BLaER1 treated with 17β-estradiol and CSF1 and Interleukin-3, amounts not matched to agents 10 nM and 100 nM (cell line): ENCODE measurements around the gene ANKS1B.

ENCODE experiments used
- H3K27ac ChIP-seq, 11 experiments: shearing (Covaris generic); formaldehyde crosslinking; 2 replicates each; pipeline ENCODE4 v1.8.1; 2022
- H3K27me3 ChIP-seq, 11 experiments: shearing (Covaris generic); formaldehyde crosslinking; 2 replicates each; pipeline ENCODE4 v1.8.1; 2022
- H3K36me3 ChIP-seq, 11 experiments: shearing (Covaris generic); formaldehyde crosslinking; 2 replicates each; pipeline ENCODE4 v1.8.1; 2022
- H3K4me1 ChIP-seq, 10 experiments: shearing (Covaris generic); formaldehyde crosslinking; 2 replicates each; pipeline ENCODE4 v1.8.1; 2022
- H3K4me2 ChIP-seq, 11 experiments: shearing (Covaris generic); formaldehyde crosslinking; 2 replicates each; pipeline ENCODE4 v1.8.1; 2022
- H3K4me3 ChIP-seq, 10 experiments: shearing (Covaris generic); formaldehyde crosslinking; 2 replicates each; pipeline ENCODE4 v1.8.1; 2022
- H3K9ac ChIP-seq, 11 experiments: shearing (Covaris generic); formaldehyde crosslinking; 2 replicates each; pipeline ENCODE4 v1.8.1; 2022
- H3K9me3 ChIP-seq, 11 experiments: shearing (Covaris generic); formaldehyde crosslinking; replicated peaks in 1 of 11; 2 replicates each; pipeline ENCODE4 v1.8.1; 2022
- H4K20me1 ChIP-seq, 11 experiments: shearing (Covaris generic); formaldehyde crosslinking; 2 replicates each; pipeline ENCODE4 v1.8.1; 2022
- Cebpa-rat ChIP-seq, 11 experiments: shearing (Covaris generic); IDR thresholded peaks; 2 replicates each; pipeline ENCODE4 v1.8.1; 2022

Gene ANKS1B

GRCh38 chr12:99005601-99006000 is 979.1 kb downstream of the ANKS1B start:
- Histone ChIP-seq H3K4me1 (no peaks in the 10 kb centered on the region), H3K4me3 (no peak overlapping the region), H3K9ac (no peak overlapping the region), H3K27ac (no peak overlapping the region), H3K36me3 (peaks cover 0 to 28% (median 0%) of the 10 kb centered on the region in 11 experiments; a peak in 7 of 22 replicates), H3K27me3 (no peaks in the 10 kb centered on the region), H4K20me1 (no peaks in the 10 kb centered on the region; a peak in 1 of 22 replicates), H3K9me3 (no peaks in the 10 kb centered on the region), H3K4me2 (no peak overlapping the region)
- no peak for TF ChIP-seq Cebpa-rat (IDR thresholded peaks at IDR 0.05)

- no peaks in the 10 kb centered on the region for H3K9me3 ChIP-seq
- no peaks in the 10 kb centered on the region; a peak in 1 of 22 replicates for H4K20me1 ChIP-seq
- no peaks in the 10 kb centered on the region for H3K27me3 ChIP-seq
- H3K36me3 ChIP-seq: peaks cover 0 to 28% (median 0%) of the 10 kb centered on the region in 11 experiments; a peak in 7 of 22 replicates
- no peak overlapping the region for H3K27ac ChIP-seq
- no peak overlapping the region for H3K4me3 ChIP-seq
- H3K9ac ChIP-seq: no peak overlapping the region
- TF ChIP-seq Cebpa-rat (IDR thresholded peaks at IDR 0.05): no peak
- no peaks in the 10 kb centered on the region for H3K4me1 ChIP-seq
- no peak overlapping the region for H3K4me2 ChIP-seq
Measured at GRCh38 chr12:99004799-99005466, 979.8 kb downstream of the ANKS1B start.

- no peak overlapping the region for H3K4me2 ChIP-seq
- no peak overlapping the region for H3K4me3 ChIP-seq
- no peak overlapping the region for H3K9ac ChIP-seq
- H3K4me1 ChIP-seq: no peaks in the 10 kb centered on the region
- H3K36me3 ChIP-seq: peaks cover 0 to 20% (median 0%) of the 10 kb centered on the region in 11 experiments; a peak in 6 of 22 replicates
- H3K9me3 ChIP-seq: no peaks in the 10 kb centered on the region
- TF ChIP-seq Cebpa-rat (IDR thresholded peaks at IDR 0.05): no peak
- H3K27ac ChIP-seq: no peak overlapping the region
- peaks cover 0 to 5% (median 0%) of the 10 kb centered on the region in 11 experiments; a peak in 1 of 22 replicates for H4K20me1 ChIP-seq
- H3K27me3 ChIP-seq: no peaks in the 10 kb centered on the region
Measured at GRCh38 chr12:99002731-99003130, 982.0 kb downstream of the ANKS1B start.

- Histone ChIP-seq H3K9ac (no peak overlapping the region), H3K27me3 (no peaks in the 10 kb centered on the region), H4K20me1 (peaks cover 0 to 5% (median 0%) of the 10 kb centered on the region in 11 experiments; a peak in 1 of 22 replicates), H3K4me2 (no peak overlapping the region), H3K4me3 (no peak overlapping the region), H3K4me1 (no peaks in the 10 kb centered on the region), H3K9me3 (no peaks in the 10 kb centered on the region), H3K27ac (no peak overlapping the region), H3K36me3 (peaks cover 0 to 20% (median 0%) of the 10 kb centered on the region in 11 experiments; a peak in 6 of 22 replicates)
- no peak for TF ChIP-seq Cebpa-rat (IDR thresholded peaks at IDR 0.05)
Measured at GRCh38 chr12:99002156-99002555, 982.6 kb downstream of the ANKS1B start.

GRCh38 chr12:98999559-98999958 is 985.2 kb downstream of the ANKS1B start:
- H3K4me1 ChIP-seq: no peaks in the 10 kb centered on the region
- H3K36me3 ChIP-seq: peaks cover 0 to 12% (median 0%) of the 10 kb centered on the region in 11 experiments; a peak in 1 of 22 replicates
- H3K9me3 ChIP-seq: no peaks in the 10 kb centered on the region
- H3K4me3 ChIP-seq: no peak overlapping the region
- H3K27me3 ChIP-seq: no peaks in the 10 kb centered on the region
- H4K20me1 ChIP-seq: 0 out of 22 replicates have a peak, but pooled peaks cover 0 to 5% (median 0%) of the 10 kb centered on the region in 11 experiments
- no peak for TF ChIP-seq Cebpa-rat (IDR thresholded peaks at IDR 0.05)
- H3K9ac ChIP-seq: no peak overlapping the region
- no peak overlapping the region for H3K4me2 ChIP-seq
- no peak overlapping the region for H3K27ac ChIP-seq

GRCh38 chr12:98998697-98999299 is 985.9 kb downstream of the ANKS1B start:
- no peak overlapping the region for H3K9ac ChIP-seq
- no peak overlapping the region for H3K4me2 ChIP-seq

GRCh38 chr12:98997899-98998298 is 986.8 kb downstream of the ANKS1B start:
- H3K9me3 ChIP-seq: no peaks in the 10 kb centered on the region
- H3K4me1 ChIP-seq: no peaks in the 10 kb centered on the region
- no peak overlapping the region for H3K4me2 ChIP-seq
- H3K27ac ChIP-seq: no peak overlapping the region
- peaks cover 0 to 10% (median 0%) of the 10 kb centered on the region in 11 experiments; a peak in 2 of 22 replicates for H3K36me3 ChIP-seq
- no peaks in the 10 kb centered on the region for H3K27me3 ChIP-seq
- no peak for TF ChIP-seq Cebpa-rat (IDR thresholded peaks at IDR 0.05)
- H3K9ac ChIP-seq: no peak overlapping the region
- no peak overlapping the region for H3K4me3 ChIP-seq
- 0 out of 22 replicates have a peak, but pooled peaks cover 0 to 5% (median 0%) of the 10 kb centered on the region in 11 experiments for H4K20me1 ChIP-seq

More at GRCh38 chr12:98998697-98999299, 985.9 kb downstream of the ANKS1B start:
- TF ChIP-seq Cebpa-rat (IDR thresholded peaks at IDR 0.05): no peak
- Histone ChIP-seq H3K36me3 (peaks cover 0 to 8% (median 0%) of the 10 kb centered on the region in 11 experiments; a peak in 2 of 22 replicates), H3K4me3 (no peak overlapping the region), H3K27me3 (no peaks in the 10 kb centered on the region), H4K20me1 (0 out of 22 replicates have a peak, but pooled peaks cover 0 to 5% (median 0%) of the 10 kb centered on the region in 11 experiments), H3K27ac (no peak overlapping the region), H3K9me3 (no peaks in the 10 kb centered on the region), H3K4me1 (no peaks in the 10 kb centered on the region)

GRCh38 chr12:98990648-98991047 is 994.1 kb downstream of the ANKS1B start:
- Histone ChIP-seq H3K4me2 (no peak overlapping the region), H3K36me3 (peaks cover 0 to 39% (median 7%) of the 10 kb centered on the region in 11 experiments; a peak in 12 of 22 replicates), H3K27me3 (no peaks in the 10 kb centered on the region), H3K4me1 (no peaks in the 10 kb centered on the region), H3K4me3 (no peak overlapping the region), H3K9me3 (peaks cover 7 to 28% (median 15%) of the 10 kb centered on the region in 11 experiments; a peak in 20 of 22 replicates), H3K27ac (no peak overlapping the region), H3K9ac (no peak overlapping the region), H4K20me1 (no peaks in the 10 kb centered on the region)
- TF ChIP-seq Cebpa-rat (IDR thresholded peaks at IDR 0.05): no peak

GRCh38 chr12:98985156-98985555 is 999.6 kb downstream of the ANKS1B start:
- TF ChIP-seq Cebpa-rat (IDR thresholded peaks at IDR 0.05): no peak
- no peak overlapping the region for H3K27ac ChIP-seq
- no peak overlapping the region for H3K4me2 ChIP-seq
- peaks cover 0 to 48% (median 10%) of the 10 kb centered on the region in 11 experiments; a peak in 13 of 22 replicates for H3K36me3 ChIP-seq
- H3K9ac ChIP-seq: no peak overlapping the region
- no peaks in the 10 kb centered on the region for H4K20me1 ChIP-seq
- no peaks in the 10 kb centered on the region for H3K27me3 ChIP-seq
- H3K4me1 ChIP-seq: no peaks in the 10 kb centered on the region
- no peak overlapping the region for H3K4me3 ChIP-seq
- H3K9me3 ChIP-seq: peaks cover 27 to 54% (median 42%) of the 10 kb centered on the region in 11 experiments
